HUES48 (cell line): Measurements from ENCODE around the gene NOTCH2NLA.
A peak's percentile ranks its signal among the peaks of the same experiment; 100 is the strongest.
"Not testable (repeated sequence)": the region's sequence is repeated elsewhere in the genome, so short reads cannot be mapped to it uniquely, and the experiment has no call there.

Source experiments
- H3K27ac ChIP-seq: one replicate; pipeline ENCODE4 v1.7.0; 2013; ENCODE audit warnings: low read depth, low read length, inconsistent platforms
- H3K27me3 ChIP-seq: 2 replicates; pipeline ENCODE4 v1.6.1; 2013; ENCODE audit warnings: mild to moderate bottlenecking, low read length; ENCODE audit not compliant: control insufficient read depth, insufficient read depth
- H3K36me3 ChIP-seq: 2 replicates; pipeline ENCODE4 v1.6.1; 2013; ENCODE audit warnings: low read length; ENCODE audit not compliant: control insufficient read depth, insufficient read depth
- H3K4me1 ChIP-seq: 2 replicates; pipeline ENCODE4 v1.6.1; 2013; ENCODE audit warnings: mild to moderate bottlenecking, low read length; ENCODE audit not compliant: control insufficient read depth, insufficient read depth
- H3K4me3 ChIP-seq: 2 replicates; pipeline ENCODE4 v1.5.1; 2013; ENCODE audit warnings: mild to moderate bottlenecking, low read depth, low read length
- H3K9ac ChIP-seq: 2 replicates; pipeline ENCODE4 v1.6.1; 2013; ENCODE audit warnings: mild to moderate bottlenecking, low read depth, low read length, moderate library complexity
- H3K9me3 ChIP-seq: 2 replicates; pipeline ENCODE4 v1.6.1; 2013; ENCODE audit warnings: low read length; ENCODE audit not compliant: control insufficient read depth, insufficient read depth

The NOTCH2NLA gene

GRCh38 chr1:146257992-146258552 is 29.3 kb upstream of the NOTCH2NLA start:
- not testable (repeated sequence) for H3K9ac ChIP-seq, H3K9me3 ChIP-seq, H3K27ac ChIP-seq, H3K36me3 ChIP-seq, H3K4me3 ChIP-seq, H3K4me1 ChIP-seq, H3K27me3 ChIP-seq

- not testable (repeated sequence) for H3K27ac ChIP-seq, H3K9me3 ChIP-seq, H3K9ac ChIP-seq, H3K4me1 ChIP-seq, H3K4me3 ChIP-seq, H3K27me3 ChIP-seq, H3K36me3 ChIP-seq
These were observed 25.9 kb upstream of the NOTCH2NLA start for GRCh38 chr1:146254569-146255197.

- not testable (repeated sequence) for H3K4me1 ChIP-seq, H3K27me3 ChIP-seq
These were observed 24.5 kb upstream of the NOTCH2NLA start for GRCh38 chr1:146253249-146253855.

GRCh38 chr1:146251523-146251922 is 22.7 kb upstream of the NOTCH2NLA start:
- H3K27me3 ChIP-seq, H3K27ac ChIP-seq, H3K9ac ChIP-seq, H3K4me1 ChIP-seq, H3K4me3 ChIP-seq, H3K36me3 ChIP-seq, H3K9me3 ChIP-seq: not testable (repeated sequence)

More at GRCh38 chr1:146253249-146253855, 24.5 kb upstream of the NOTCH2NLA start:
- not testable (repeated sequence) for H3K27ac ChIP-seq, H3K4me3 ChIP-seq, H3K9me3 ChIP-seq, H3K36me3 ChIP-seq, H3K9ac ChIP-seq

GRCh38 chr1:146248643-146249042 is 19.8 kb upstream of the NOTCH2NLA start:
- H3K4me1 ChIP-seq, H3K36me3 ChIP-seq, H3K9me3 ChIP-seq: not testable (repeated sequence)

GRCh38 chr1:146236626-146237025 is 7.8 kb upstream of the NOTCH2NLA start:
- H3K27ac ChIP-seq, H3K9me3 ChIP-seq, H3K36me3 ChIP-seq, H3K9ac ChIP-seq, H3K27me3 ChIP-seq, H3K4me3 ChIP-seq, H3K4me1 ChIP-seq: not testable (repeated sequence)

More at GRCh38 chr1:146248643-146249042, 19.8 kb upstream of the NOTCH2NLA start:
- not testable (repeated sequence) for H3K27ac ChIP-seq, H3K4me3 ChIP-seq, H3K27me3 ChIP-seq, H3K9ac ChIP-seq

- not testable (repeated sequence) for H3K36me3 ChIP-seq, H3K4me3 ChIP-seq, H3K27me3 ChIP-seq, H3K27ac ChIP-seq, H3K4me1 ChIP-seq, H3K9ac ChIP-seq, H3K9me3 ChIP-seq
These were observed 7.3 kb upstream of the NOTCH2NLA start for GRCh38 chr1:146236026-146236601.

- not testable (repeated sequence) for H3K36me3 ChIP-seq, H3K27me3 ChIP-seq, H3K9me3 ChIP-seq, H3K27ac ChIP-seq, H3K4me1 ChIP-seq, H3K9ac ChIP-seq
- H3K4me3 ChIP-seq: peak overlapping the region; percentile 55; the same call in 1 of the 2 replicates
These were observed 608 bp downstream of the NOTCH2NLA start for GRCh38 chr1:146228144-146228682.

GRCh38 chr1:146174531-146174930 is 54.3 kb downstream of the NOTCH2NLA start:
- H3K4me1 ChIP-seq, H3K4me3 ChIP-seq, H3K27ac ChIP-seq, H3K9ac ChIP-seq, H3K36me3 ChIP-seq, H3K9me3 ChIP-seq, H3K27me3 ChIP-seq: not testable (repeated sequence)

- H3K4me3 ChIP-seq, H3K27me3 ChIP-seq, H3K36me3 ChIP-seq: not testable (repeated sequence)
These were observed 61.1 kb downstream of the NOTCH2NLA start for GRCh38 chr1:146167740-146168139.

GRCh38 chr1:146167273-146167672 is 61.5 kb downstream of the NOTCH2NLA start:
- H3K4me1 ChIP-seq, H3K4me3 ChIP-seq, H3K9ac ChIP-seq, H3K27me3 ChIP-seq, H3K9me3 ChIP-seq, H3K36me3 ChIP-seq, H3K27ac ChIP-seq: not testable (repeated sequence)

More at GRCh38 chr1:146167740-146168139, 61.1 kb downstream of the NOTCH2NLA start:
- H3K4me1 ChIP-seq, H3K9ac ChIP-seq, H3K27ac ChIP-seq, H3K9me3 ChIP-seq: not testable (repeated sequence)
